Measurements from ENCODE around the gene PRCP. TPM values are rescaled to one million over a fixed set of nuclear protein-coding genes. Genes with fewer than 3 reads are reported as not detected.
"Not testable (repeated sequence)": the region's sequence is repeated elsewhere in the genome, so short reads cannot be mapped to it uniquely, and the experiment has no call there.

Gene PRCP
- total RNA-seq (100 to 1,000 TPM; 143 to 164 TPM), polyA plus RNA-seq (ENCODE audit: insufficient read length in 2 of 2) (100 to 1,000 TPM; 183 to 198 TPM)
- long read RNA-seq, donor 1, full-length matches to known transcripts, result 78 of 88 reads
- long read RNA-seq, donor 1, partial matches to known transcripts, result 10 of 88 reads
- long read RNA-seq, donor 1, other reads (novel, unspliced or antisense), result 0 of 88 reads
- long read RNA-seq, donor 2, full-length matches to known transcripts, result 27 of 32 reads
- long read RNA-seq, donor 2, partial matches to known transcripts, result 5 of 32 reads
- long read RNA-seq, donor 2, other reads (novel, unspliced or antisense), result 0 of 32 reads
- long read RNA-seq, donor 3, full-length matches to known transcripts, result 20 of 20 reads
- long read RNA-seq, donor 3, partial matches to known transcripts, result 0 of 20 reads
- long read RNA-seq, donor 3, other reads (novel, unspliced or antisense), result 0 of 20 reads
- long read RNA-seq, donor 4, full-length matches to known transcripts, result 129 of 164 reads
- long read RNA-seq, donor 4, partial matches to known transcripts, result 35 of 164 reads
- long read RNA-seq, donor 4, other reads (novel, unspliced or antisense), result 0 of 164 reads

GRCh38 chr11:82900277-82901164 is at the start of gene PRCP:
PRCP (minus strand) TSS chr11:82900430; CDS start chr11:82900402, 28 bp downstream.
- Histone ChIP-seq H3K36me3 (ENCODE audit: control insufficient read depth, insufficient read depth, low read length) (no peaks in the 10 kb centered on the region), H3K9me3 (ENCODE audit: control insufficient read depth, insufficient read depth, low read length) (no peaks in the 10 kb centered on the region), H3K4me1 (ENCODE audit: control insufficient read depth, insufficient read depth, low read length) (peaks cover 24% of the 10 kb centered on the region), H3K4me3 (ENCODE audit: low read depth, low read length) (peak within 1 kb of the TSS; percentile 89), H3K27me3 (ENCODE audit: control insufficient read depth, insufficient read depth, low read length) (no peaks in the 10 kb centered on the region), H3K27ac (ENCODE audit: low read depth, low read length) (peak within 1 kb of the TSS; percentile 97)
- under 1% methylated on average over 34 of the region's 40 CpGs for WGBS (ENCODE audit: insufficient coverage)
- DNase-seq (ENCODE audit: low read depth in 4 of 6, low spot score in 6 of 6), result peak; percentile 58 to 93 (median 78)

DNA sequence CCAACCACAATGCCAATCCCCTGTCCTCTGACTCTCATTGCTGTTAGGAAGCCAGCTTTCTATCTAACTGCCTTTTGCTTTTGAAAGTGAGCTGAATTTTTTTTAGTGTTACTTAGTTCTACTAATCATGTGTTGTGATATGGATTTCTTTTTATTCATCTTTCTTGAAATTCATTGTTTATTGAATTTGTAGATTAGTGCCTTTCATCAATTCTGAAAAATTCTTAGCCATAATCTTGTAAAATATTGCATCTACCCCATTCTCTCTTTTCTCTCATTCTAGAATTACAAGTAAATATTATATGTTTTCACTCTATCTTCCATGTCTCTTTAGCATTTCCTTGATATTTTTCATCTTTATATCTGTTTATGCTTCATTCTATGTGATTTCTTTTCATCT is 49.1 kb upstream of the PRCP start:
- Histone ChIP-seq H3K36me3 (ENCODE audit: control insufficient read depth, insufficient read depth, low read length) (no peaks in the 10 kb centered on the region), H3K4me3 (ENCODE audit: low read depth, low read length) (no peak overlapping the region), H3K4me1 (ENCODE audit: control insufficient read depth, insufficient read depth, low read length) (no peaks in the 10 kb centered on the region), H3K27me3 (ENCODE audit: control insufficient read depth, insufficient read depth, low read length) (no peaks in the 10 kb centered on the region), H3K9me3 (ENCODE audit: control insufficient read depth, insufficient read depth, low read length) (no peaks in the 10 kb centered on the region), H3K27ac (ENCODE audit: low read depth, low read length) (no peak overlapping the region)
- DNase-seq (ENCODE audit: low read depth in 4 of 6, low spot score in 6 of 6), result no peak

DNA sequence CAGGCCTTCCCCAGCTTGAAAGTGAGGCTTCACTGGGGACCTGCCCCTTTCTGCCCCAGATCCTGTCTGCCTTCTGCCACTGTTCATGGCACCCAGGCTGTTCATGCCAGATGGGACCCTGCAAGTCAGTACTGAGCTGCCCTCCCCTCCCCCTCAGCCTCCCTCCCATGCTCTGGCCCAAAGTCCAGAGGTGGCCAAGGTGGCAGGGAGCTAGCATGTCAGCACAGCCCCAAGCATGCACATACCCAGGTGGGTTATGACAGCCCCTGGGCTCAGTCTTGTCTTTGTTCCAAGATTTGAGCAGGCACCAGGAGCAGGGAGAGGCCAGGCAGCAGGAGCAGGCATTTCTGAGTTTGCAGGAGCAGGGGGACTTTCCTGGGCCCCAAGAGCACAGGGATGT is 45.5 kb upstream of the PRCP start:
- H3K4me1 ChIP-seq (ENCODE audit: control insufficient read depth, insufficient read depth, low read length), result no peaks in the 10 kb centered on the region
- H3K9me3 ChIP-seq (ENCODE audit: control insufficient read depth, insufficient read depth, low read length), result no peaks in the 10 kb centered on the region
- no peak overlapping the region for H3K27ac ChIP-seq (ENCODE audit: low read depth, low read length)
- no peak for DNase-seq (ENCODE audit: low read depth in 4 of 6, low spot score in 6 of 6)
- H3K27me3 ChIP-seq (ENCODE audit: control insufficient read depth, insufficient read depth, low read length), result no peaks in the 10 kb centered on the region
- no peak overlapping the region for H3K4me3 ChIP-seq (ENCODE audit: low read depth, low read length)
- no peaks in the 10 kb centered on the region for H3K36me3 ChIP-seq (ENCODE audit: control insufficient read depth, insufficient read depth, low read length)

GRCh38 chr11:82945041-82945440 is 44.8 kb upstream of the PRCP start:
- not testable (repeated sequence) for H3K27me3 ChIP-seq (ENCODE audit: control insufficient read depth, insufficient read depth, low read length); H3K27ac ChIP-seq (ENCODE audit: low read depth, low read length); DNase-seq (ENCODE audit: low read depth in 4 of 6, low spot score in 6 of 6); H3K4me3 ChIP-seq (ENCODE audit: low read depth, low read length); H3K4me1 ChIP-seq (ENCODE audit: control insufficient read depth, insufficient read depth, low read length); H3K36me3 ChIP-seq (ENCODE audit: control insufficient read depth, insufficient read depth, low read length); H3K9me3 ChIP-seq (ENCODE audit: control insufficient read depth, insufficient read depth, low read length)
- WGBS (ENCODE audit: insufficient coverage), result 90% methylated on average over 1 of the region's 1 CpG

DNA sequence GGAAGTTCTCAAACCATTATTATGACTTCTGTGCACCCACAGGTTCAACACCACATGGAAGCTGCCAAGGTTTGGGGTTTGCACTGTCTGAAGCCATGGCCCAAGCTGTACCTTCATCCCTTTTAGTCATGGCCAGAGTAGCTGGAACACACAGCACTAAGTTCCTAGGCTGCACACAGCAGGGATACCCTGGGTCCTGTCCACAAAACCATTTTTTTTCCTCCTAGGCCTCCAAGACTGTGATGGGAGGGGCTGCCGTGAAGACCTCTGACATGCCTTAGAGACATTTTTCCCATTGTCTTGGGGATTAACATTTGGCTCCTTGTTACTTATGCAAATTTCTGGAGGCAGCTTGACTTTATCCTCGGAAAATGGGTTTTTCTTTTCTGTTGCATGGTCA is 44.0 kb upstream of the PRCP start:
- no peak overlapping the region for H3K27ac ChIP-seq (ENCODE audit: low read depth, low read length)
- H3K4me3 ChIP-seq (ENCODE audit: low read depth, low read length), result no peak overlapping the region
- H3K27me3 ChIP-seq (ENCODE audit: control insufficient read depth, insufficient read depth, low read length), result no peaks in the 10 kb centered on the region
- H3K9me3 ChIP-seq (ENCODE audit: control insufficient read depth, insufficient read depth, low read length), result no peaks in the 10 kb centered on the region
- no peaks in the 10 kb centered on the region for H3K4me1 ChIP-seq (ENCODE audit: control insufficient read depth, insufficient read depth, low read length)
- no peak for DNase-seq (ENCODE audit: low read depth in 4 of 6, low spot score in 6 of 6)
- H3K36me3 ChIP-seq (ENCODE audit: control insufficient read depth, insufficient read depth, low read length), result no peaks in the 10 kb centered on the region
- 90% methylated on average over 2 of the region's 2 CpGs for WGBS (ENCODE audit: insufficient coverage)

DNA sequence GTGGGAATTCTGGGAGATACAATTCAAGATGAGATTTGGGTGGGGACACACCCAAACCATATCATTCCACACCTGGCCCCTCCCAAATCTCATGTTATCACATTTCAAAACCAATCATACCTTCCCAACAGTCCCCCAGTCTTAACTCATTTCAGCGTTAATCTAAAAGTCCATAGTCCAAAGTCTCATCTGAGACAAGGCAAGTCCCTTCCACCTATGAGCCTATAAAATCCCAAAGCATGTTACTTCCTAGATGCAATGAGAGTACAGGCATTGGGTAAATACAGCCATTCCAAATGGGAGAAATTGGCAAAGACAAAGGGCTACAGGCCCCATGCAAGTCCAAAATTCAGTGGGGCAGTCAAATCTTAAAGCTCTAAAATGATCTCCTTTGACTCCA is 43.2 kb upstream of the PRCP start:
- H3K27me3 ChIP-seq (ENCODE audit: control insufficient read depth, insufficient read depth, low read length); H3K36me3 ChIP-seq (ENCODE audit: control insufficient read depth, insufficient read depth, low read length); H3K4me1 ChIP-seq (ENCODE audit: control insufficient read depth, insufficient read depth, low read length); H3K9me3 ChIP-seq (ENCODE audit: control insufficient read depth, insufficient read depth, low read length); H3K27ac ChIP-seq (ENCODE audit: low read depth, low read length); DNase-seq (ENCODE audit: low read depth in 4 of 6, low spot score in 6 of 6); H3K4me3 ChIP-seq (ENCODE audit: low read depth, low read length): not testable (repeated sequence)
- no CpG with 5 or more reads among the region's 1 CpG for WGBS (ENCODE audit: insufficient coverage)

DNA sequence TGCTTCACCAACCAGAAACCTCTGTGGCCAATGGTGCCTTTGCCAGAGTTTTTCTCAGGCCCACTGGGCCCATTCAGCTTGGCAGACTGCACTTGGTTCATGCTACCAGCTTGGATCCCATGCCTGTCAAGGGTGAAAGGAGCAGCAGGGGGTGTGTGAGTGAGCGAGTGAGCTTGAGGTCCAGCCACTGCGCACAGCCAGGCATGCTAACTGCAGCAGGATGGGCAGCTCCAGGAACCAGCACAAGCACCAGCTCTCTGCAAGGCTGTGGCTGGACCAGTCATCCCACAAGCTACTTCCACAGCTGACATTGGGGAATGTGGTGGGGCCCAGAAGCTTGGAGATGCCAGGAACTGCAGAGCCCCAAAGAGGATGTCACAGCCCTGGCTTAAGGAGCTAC is 42.1 kb upstream of the PRCP start:
- no peak for DNase-seq (ENCODE audit: low read depth in 4 of 6, low spot score in 6 of 6)
- Histone ChIP-seq H3K36me3 (ENCODE audit: control insufficient read depth, insufficient read depth, low read length) (no peaks in the 10 kb centered on the region), H3K9me3 (ENCODE audit: control insufficient read depth, insufficient read depth, low read length) (no peaks in the 10 kb centered on the region), H3K4me3 (ENCODE audit: low read depth, low read length) (no peak overlapping the region), H3K27ac (ENCODE audit: low read depth, low read length) (no peak overlapping the region), H3K4me1 (ENCODE audit: control insufficient read depth, insufficient read depth, low read length) (no peaks in the 10 kb centered on the region), H3K27me3 (ENCODE audit: control insufficient read depth, insufficient read depth, low read length) (no peaks in the 10 kb centered on the region)
- 96% methylated on average over 2 of the region's 2 CpGs for WGBS (ENCODE audit: insufficient coverage)

- no peaks in the 10 kb centered on the region for H3K27me3 ChIP-seq (ENCODE audit: control insufficient read depth, insufficient read depth, low read length)
- no peaks in the 10 kb centered on the region for H3K4me1 ChIP-seq (ENCODE audit: control insufficient read depth, insufficient read depth, low read length)
- no peak overlapping the region for H3K4me3 ChIP-seq (ENCODE audit: low read depth, low read length)
- WGBS (ENCODE audit: insufficient coverage), result no CpG with 5 or more reads among the region's 2 CpGs
- no peak overlapping the region for H3K27ac ChIP-seq (ENCODE audit: low read depth, low read length)
- H3K9me3 ChIP-seq (ENCODE audit: control insufficient read depth, insufficient read depth, low read length), result no peaks in the 10 kb centered on the region
- no peak for DNase-seq (ENCODE audit: low read depth in 4 of 6, low spot score in 6 of 6)
- no peaks in the 10 kb centered on the region for H3K36me3 ChIP-seq (ENCODE audit: control insufficient read depth, insufficient read depth, low read length)
These were observed 39.2 kb upstream of the PRCP start for GRCh38 chr11:82939456-82939855.

- Histone ChIP-seq H3K9me3 (ENCODE audit: control insufficient read depth, insufficient read depth, low read length) (no peaks in the 10 kb centered on the region), H3K27me3 (ENCODE audit: control insufficient read depth, insufficient read depth, low read length) (no peaks in the 10 kb centered on the region), H3K36me3 (ENCODE audit: control insufficient read depth, insufficient read depth, low read length) (no peaks in the 10 kb centered on the region), H3K4me3 (ENCODE audit: low read depth, low read length) (no peak overlapping the region), H3K4me1 (ENCODE audit: control insufficient read depth, insufficient read depth, low read length) (no peaks in the 10 kb centered on the region), H3K27ac (ENCODE audit: low read depth, low read length) (no peak overlapping the region)
- no peak for DNase-seq (ENCODE audit: low read depth in 4 of 6, low spot score in 6 of 6)
- WGBS (ENCODE audit: insufficient coverage), result 100% methylated on average over 2 of the region's 2 CpGs
These were observed 37.3 kb upstream of the PRCP start for GRCh38 chr11:82937554-82937953.
